OCI-LY1 (cell line): ENCODE results near the gene SV2C.
A peak's percentile ranks its signal among the peaks of the same experiment; 100 is the strongest.

Experiments
- H2AFZ ChIP-seq: fragments of 200-600 bp; sonication (generic), shearing (Covaris generic); 2 replicates; pipeline ENCODE4 v1.6.0; 2014; ENCODE audit warnings: antibody characterized with exemption, mild to moderate bottlenecking, low read length
- H3F3A ChIP-seq: fragments of 200-600 bp; sonication (generic), shearing (Covaris generic); 2 replicates; pipeline ENCODE4 v1.6.0; 2014; ENCODE audit warnings: mild to moderate bottlenecking, antibody characterized with exemption, low read length, moderate library complexity; ENCODE audit not compliant: insufficient read depth
- H3K27ac ChIP-seq: fragments of 200-600 bp; sonication (generic); 2 replicates; pipeline ENCODE4 v1.5.1; 2014; ENCODE audit warnings: low read length, mixed run types, mild to moderate bottlenecking, low read depth; ENCODE audit not compliant: poor library complexity, severe bottlenecking
- H3K27me3 ChIP-seq: fragments of 200-600 bp; sonication (generic); 2 replicates; pipeline ENCODE4 v1.6.0; 2014; ENCODE audit warnings: antibody characterized with exemption, mild to moderate bottlenecking, low read length, moderate library complexity; ENCODE audit not compliant: insufficient read depth
- H3K36me3 ChIP-seq: fragments of 200-600 bp; sonication (generic); 2 replicates; pipeline ENCODE4 v1.6.1; 2014; ENCODE audit warnings: mild to moderate bottlenecking, antibody characterized with exemption, low read length, moderate library complexity, mixed read lengths; ENCODE audit not compliant: insufficient read depth
- H3K4me1 ChIP-seq: fragments of 200-600 bp; sonication (generic); 2 replicates; pipeline ENCODE4 v1.5.1; 2014; ENCODE audit warnings: mild to moderate bottlenecking, low read length, moderate library complexity; ENCODE audit not compliant: insufficient read depth, severe bottlenecking
- H3K4me2 ChIP-seq: fragments of 200-600 bp; sonication (generic), shearing (Covaris generic); 2 replicates; pipeline ENCODE4 v1.6.1; 2014; ENCODE audit warnings: low read length
- H3K4me3 ChIP-seq: fragments of 200-600 bp; sonication (generic); 2 replicates; pipeline ENCODE4 v1.5.1; 2014; ENCODE audit warnings: low read length, low read depth, mild to moderate bottlenecking, mixed read lengths; ENCODE audit not compliant: poor library complexity, severe bottlenecking
- H3K79me2 ChIP-seq: fragments of 200-600 bp; shearing (Covaris generic); 2 replicates; pipeline ENCODE4 v1.6.1; 2016; ENCODE audit warnings: mixed run types, low read length, mixed read lengths; ENCODE audit not compliant: insufficient read depth
- H3K9ac ChIP-seq: fragments of 200-600 bp; sonication (generic), shearing (Covaris generic); 2 replicates; pipeline ENCODE4 v1.6.1; 2014; ENCODE audit warnings: mild to moderate bottlenecking, low read length, mixed read lengths
- H3K9me2 ChIP-seq: fragments of 200-600 bp; sonication (generic), shearing (Covaris generic); 2 replicates; pipeline ENCODE4 v1.6.1; 2014; ENCODE audit warnings: low read depth, mild to moderate bottlenecking, low read length, mixed read lengths
- H3K9me3 ChIP-seq: fragments of 200-600 bp; shearing (Covaris generic); 2 replicates; pipeline ENCODE4 v1.6.1; 2014; ENCODE audit warnings: low read length, mixed read lengths
- H4K20me1 ChIP-seq: fragments of 200-600 bp; sonication (generic), shearing (Covaris generic); 2 replicates; pipeline ENCODE4 v1.6.0; 2016; ENCODE audit warnings: mild to moderate bottlenecking, low read length; ENCODE audit not compliant: insufficient read depth
- CTCF ChIP-seq: fragments of 200-600 bp; sonication (generic), shearing (Covaris generic); IDR thresholded peaks from 2 replicates; pipeline ENCODE4 v1.5.1; 2017; ENCODE audit warnings: mild to moderate bottlenecking, antibody characterized with exemption, low read length, moderate library complexity, mixed read lengths
- EZH2 ChIP-seq: fragments of 200-600 bp; sonication (generic), shearing (Covaris generic); IDR thresholded peaks from 2 replicates; pipeline ENCODE4 v1.8.0; 2017; ENCODE audit warnings: borderline replicate concordance, mixed run types, mild to moderate bottlenecking, antibody characterized with exemption, low read length, moderate library complexity, mixed read lengths

SV2C gene

GRCh38 chr5:76351577-76351976 lies 268.4 kb downstream of the SV2C start:
- H3K4me2 ChIP-seq = peak overlapping the region; percentile 54
- no peaks in the 10 kb centered on the region for H3K36me3 ChIP-seq
- H3K9me2 ChIP-seq = no peaks in the 10 kb centered on the region
- H3K27me3 ChIP-seq = no peaks in the 10 kb centered on the region
- peak overlapping the region; percentile 22 for H3K4me3 ChIP-seq
- H3K9ac ChIP-seq = peak overlapping the region; percentile 32; the same call in 1 of the 2 replicates
- H3K9me3 ChIP-seq = no peaks in the 10 kb centered on the region
- H3K79me2 ChIP-seq = no peaks in the 10 kb centered on the region
- peak overlapping the region; percentile 97 for H3K27ac ChIP-seq
- H4K20me1 ChIP-seq = no peaks in the 10 kb centered on the region
- H3F3A ChIP-seq = no peaks in the 10 kb centered on the region
- peaks cover 44% of the 10 kb centered on the region for H3K4me1 ChIP-seq
- TF ChIP-seq CTCF = no peak
- TF ChIP-seq EZH2 = no peak
- H2AFZ ChIP-seq = no peak overlapping the region

- peaks cover 22% of the 10 kb centered on the region for H3K4me1 ChIP-seq
- no peak for TF ChIP-seq CTCF
- TF ChIP-seq EZH2 = no peak
- no peak overlapping the region for H3K9ac ChIP-seq
- no peak overlapping the region for H3K4me2 ChIP-seq
- H3K27me3 ChIP-seq = no peaks in the 10 kb centered on the region
- H2AFZ ChIP-seq = no peak overlapping the region
- H4K20me1 ChIP-seq = no peaks in the 10 kb centered on the region
- no peak overlapping the region for H3K4me3 ChIP-seq
- H3K27ac ChIP-seq = no peak overlapping the region
- no peaks in the 10 kb centered on the region for H3F3A ChIP-seq
- H3K79me2 ChIP-seq = no peaks in the 10 kb centered on the region
- H3K36me3 ChIP-seq = no peaks in the 10 kb centered on the region
- no peaks in the 10 kb centered on the region for H3K9me2 ChIP-seq
- no peaks in the 10 kb centered on the region for H3K9me3 ChIP-seq
These were observed 273.7 kb downstream of the SV2C start for GRCh38 chr5:76356887-76357286.

GRCh38 chr5:76363352-76364225 lies 280.4 kb downstream of the SV2C start:
- Histone ChIP-seq H3K9me2 (no peaks in the 10 kb centered on the region), H3K9ac (no peak overlapping the region; the same call in 1 of the 2 replicates), H3F3A (0 out of 2 replicates have a peak, but pooled peaks cover 3% of the 10 kb centered on the region), H3K79me2 (no peaks in the 10 kb centered on the region), H3K27ac (peak overlapping the region; percentile 9), H3K4me1 (peaks cover 28% of the 10 kb centered on the region), H3K36me3 (no peaks in the 10 kb centered on the region), H3K4me2 (peak overlapping the region; percentile 45), H3K27me3 (no peaks in the 10 kb centered on the region), H3K9me3 (no peaks in the 10 kb centered on the region), H4K20me1 (no peaks in the 10 kb centered on the region), H3K4me3 (no peak overlapping the region), H2AFZ (no peak overlapping the region)
- TF ChIP-seq CTCF = no peak
- no peak for TF ChIP-seq EZH2
